ENCODE measurements around the gene RCBTB1. TPM values are rescaled to one million over a fixed set of nuclear protein-coding genes. Genes with fewer than 3 reads are reported as not detected.
"Not testable (repeated sequence)": the region's sequence is repeated elsewhere in the genome, so short reads cannot be mapped to it uniquely, and the experiment has no call there.

The RCBTB1 gene
- total RNA-seq, 1 experiment from 2014 or later: 0.91 TPM

DNA sequence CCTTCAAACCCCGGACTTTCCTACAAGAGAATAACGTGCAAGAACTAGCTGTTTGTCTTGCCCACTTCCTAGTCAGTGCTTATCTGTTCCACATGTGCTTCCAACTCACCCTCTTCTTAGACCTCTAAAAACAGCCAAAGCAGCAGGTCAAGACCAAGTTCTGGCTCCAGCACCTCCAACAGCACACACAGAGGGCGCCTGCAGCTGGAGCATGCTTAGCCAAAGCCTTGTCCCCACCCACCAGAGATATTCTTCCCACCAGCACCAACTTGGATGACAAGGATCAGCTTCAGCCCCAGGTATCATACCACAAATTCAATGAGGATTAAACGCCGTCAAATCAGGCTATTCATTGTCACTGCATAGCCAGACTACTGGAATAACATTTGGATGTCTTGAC, 17.9 kb downstream of the RCBTB1 start:
- DNase-seq (ENCODE audit: low read depth): no peak
- in situ Hi-C loops (cut with HindIII; ENCODE audit: low pct_unique_long_range_greater_than_20kb, low sequenced_read_pairs): no loop called here

GRCh38 chr13:49566461-49566860, 18.9 kb downstream of the RCBTB1 start:
- in situ Hi-C loops (cut with HindIII; ENCODE audit: low pct_unique_long_range_greater_than_20kb, low sequenced_read_pairs): no loop called here
- no peak for DNase-seq (ENCODE audit: low read depth)

- in situ Hi-C loops (cut with HindIII; ENCODE audit: low pct_unique_long_range_greater_than_20kb, low sequenced_read_pairs); DNase-seq (ENCODE audit: low read depth): not testable (repeated sequence)
These were observed 19.9 kb downstream of the RCBTB1 start for GRCh38 chr13:49565461-49565860.

DNA sequence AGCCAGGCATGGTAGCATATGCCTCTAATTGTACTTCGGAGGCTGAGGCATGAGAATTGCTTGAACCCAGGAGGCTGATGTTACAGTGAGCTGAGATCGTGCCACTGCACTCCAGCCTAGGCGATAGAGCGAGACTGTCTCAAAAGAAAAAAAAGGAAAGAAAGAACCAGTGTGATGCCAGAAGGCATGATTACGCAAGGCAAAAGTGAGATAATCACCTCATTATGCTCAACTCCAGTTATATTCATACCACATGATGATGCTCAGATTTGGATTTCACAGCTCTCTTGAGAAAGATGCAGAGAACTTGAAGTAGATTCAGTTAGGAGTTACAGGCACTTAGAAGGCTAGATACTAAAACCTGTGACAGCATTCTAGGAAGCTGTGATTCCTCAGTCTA, 21.8 kb downstream of the RCBTB1 start:
- DNase-seq (ENCODE audit: low read depth): no peak
- in situ Hi-C loops (cut with HindIII; ENCODE audit: low pct_unique_long_range_greater_than_20kb, low sequenced_read_pairs): no loop called here

DNA sequence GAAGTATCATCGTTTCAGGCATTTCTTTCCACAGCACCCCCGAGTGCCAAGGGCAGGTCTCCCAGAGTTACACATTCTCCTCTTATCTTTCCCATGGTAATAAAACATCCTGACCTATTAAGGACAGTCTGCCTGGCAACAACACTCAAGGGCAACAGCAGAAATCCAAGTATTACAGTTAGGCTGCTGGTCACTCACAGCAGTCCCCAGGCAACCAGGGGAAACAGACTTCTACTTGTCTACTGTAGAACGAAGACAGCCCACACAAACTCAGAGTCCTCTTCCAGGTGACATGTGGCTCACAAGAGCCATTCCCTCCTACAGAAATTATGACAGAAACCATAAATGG, 24.3 kb downstream of the RCBTB1 start:
- in situ Hi-C loops (cut with HindIII; ENCODE audit: low pct_unique_long_range_greater_than_20kb, low sequenced_read_pairs): no loop called here
- DNase-seq (ENCODE audit: low read depth): peak; percentile 26

DNA sequence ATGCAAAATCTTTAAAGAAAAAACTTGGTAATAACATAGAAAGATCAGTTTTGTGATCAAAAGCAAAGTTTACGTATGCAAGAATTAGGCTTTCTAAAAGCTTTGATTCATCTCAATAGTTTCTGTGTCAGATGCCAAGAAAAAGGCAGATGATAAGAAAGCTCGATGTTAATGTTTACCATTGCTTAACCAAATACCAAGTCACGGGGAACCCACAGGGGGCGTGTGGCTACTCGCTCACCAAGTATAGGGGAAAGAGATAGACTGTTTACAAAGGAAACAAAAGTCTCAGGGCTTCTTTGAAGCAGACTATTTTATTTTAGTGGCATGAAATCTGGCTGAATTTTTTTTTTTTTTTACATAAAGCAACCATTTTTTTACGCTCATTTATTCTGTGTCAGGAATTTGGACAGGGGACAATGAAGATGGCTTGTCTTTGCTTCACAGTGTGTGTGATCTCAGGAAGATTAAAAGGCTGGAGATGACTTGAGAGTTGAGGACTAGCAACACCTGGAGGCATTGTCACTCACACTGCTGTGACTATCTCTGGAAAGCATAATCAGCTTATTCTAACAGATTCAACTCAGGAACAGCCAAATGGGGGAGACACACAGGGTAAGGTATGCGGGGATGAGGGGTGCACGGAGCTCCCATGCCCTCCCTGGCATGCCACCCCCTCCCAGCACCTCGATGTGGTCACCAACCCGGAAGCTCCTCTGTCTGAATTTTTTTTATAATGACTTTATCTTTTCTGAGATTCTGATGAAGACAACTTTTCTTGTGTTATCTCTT, 24.9 kb downstream of the RCBTB1 start:
- in situ Hi-C loops (cut with HindIII; ENCODE audit: low pct_unique_long_range_greater_than_20kb, low sequenced_read_pairs): no loop called here
- peak; percentile 71 for DNase-seq (ENCODE audit: low read depth)

GRCh38 chr13:49559006-49559405, 26.4 kb downstream of the RCBTB1 start:
- in situ Hi-C loops (cut with HindIII; ENCODE audit: low pct_unique_long_range_greater_than_20kb, low sequenced_read_pairs): no loop called here

DNA sequence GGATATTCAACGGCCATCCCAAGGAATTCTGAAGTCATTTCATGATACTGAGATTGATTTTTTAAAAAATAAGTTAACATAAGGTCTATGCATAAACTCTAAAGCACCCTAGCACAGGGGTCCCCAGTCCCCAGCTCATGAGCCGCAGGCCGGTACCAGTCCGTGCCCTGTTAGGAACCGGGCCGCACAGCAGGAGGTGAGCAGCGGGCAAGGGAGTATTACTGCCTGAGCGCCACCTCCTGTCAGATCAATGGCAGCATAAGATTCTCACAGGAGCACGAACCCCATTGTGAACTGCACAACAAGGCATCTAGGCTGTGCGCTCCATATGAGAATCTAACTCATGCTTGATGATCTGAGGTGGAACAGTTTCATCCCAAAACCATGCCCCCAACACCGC, 31.0 kb downstream of the RCBTB1 start:
- in situ Hi-C loops (cut with HindIII; ENCODE audit: low pct_unique_long_range_greater_than_20kb, low sequenced_read_pairs): no loop called here

More at GRCh38 chr13:49559006-49559405, 26.4 kb downstream of the RCBTB1 start:
- DNase-seq (ENCODE audit: low read depth): no peak

DNA sequence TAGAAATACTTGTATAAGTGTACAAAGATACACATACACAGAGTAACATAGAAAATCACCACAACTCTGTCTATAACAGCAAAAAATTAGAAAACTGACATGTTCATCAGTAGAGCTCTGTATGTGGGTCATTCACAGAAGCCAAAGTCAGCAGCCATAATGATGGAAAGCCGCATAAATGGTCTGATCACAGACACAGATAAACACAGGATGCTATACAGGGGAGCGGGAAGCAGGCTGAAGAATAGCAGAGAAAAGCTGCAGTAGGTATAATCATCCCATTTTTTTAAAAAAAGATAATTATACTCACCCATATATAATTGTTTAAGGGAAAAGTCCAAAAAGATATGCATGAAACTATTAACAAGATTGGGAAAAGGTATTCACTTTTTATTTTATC, 31.5 kb downstream of the RCBTB1 start:
- in situ Hi-C loops (cut with HindIII; ENCODE audit: low pct_unique_long_range_greater_than_20kb, low sequenced_read_pairs): no loop called here

More for the DNA sequence above, 31.0 kb downstream of the RCBTB1 start:
- DNase-seq (ENCODE audit: low read depth): no peak

GRCh38 chr13:49550942-49551644, 34.3 kb downstream of the RCBTB1 start:
- in situ Hi-C loops (cut with HindIII; ENCODE audit: low pct_unique_long_range_greater_than_20kb, low sequenced_read_pairs): no loop called here
- no peak for DNase-seq (ENCODE audit: low read depth)

More for the DNA sequence above, 31.5 kb downstream of the RCBTB1 start:
- no peak for DNase-seq (ENCODE audit: low read depth)

DNA sequence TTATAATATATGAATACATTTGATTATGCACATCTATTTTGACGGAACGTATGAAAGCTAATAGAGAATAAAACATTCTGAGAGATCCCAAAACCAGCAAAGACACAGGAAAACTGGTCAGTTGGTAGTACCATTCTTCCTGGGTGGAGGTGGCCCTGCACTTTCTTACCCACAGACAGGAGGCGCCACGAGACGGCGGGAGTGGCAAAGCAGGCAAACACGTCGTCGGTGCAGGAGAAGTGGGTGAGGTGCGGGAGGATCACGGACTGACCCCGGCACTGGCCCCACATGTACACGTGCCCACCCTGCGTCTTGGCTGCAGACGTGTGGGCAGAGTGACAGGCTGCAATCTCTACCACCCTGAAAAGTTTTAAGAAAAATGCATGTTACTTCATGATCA, 36.1 kb downstream of the RCBTB1 start:
- in situ Hi-C loops (cut with HindIII; ENCODE audit: low pct_unique_long_range_greater_than_20kb, low sequenced_read_pairs): no loop called here
- DNase-seq (ENCODE audit: low read depth): no peak

GRCh38 chr13:49546561-49546960, 38.8 kb downstream of the RCBTB1 start:
- in situ Hi-C loops (cut with HindIII; ENCODE audit: low pct_unique_long_range_greater_than_20kb, low sequenced_read_pairs): no loop called here
- DNase-seq (ENCODE audit: low read depth): no peak

- in situ Hi-C loops (cut with HindIII; ENCODE audit: low pct_unique_long_range_greater_than_20kb, low sequenced_read_pairs): no loop called here
- no peak for DNase-seq (ENCODE audit: low read depth)
These were observed 39.7 kb downstream of the RCBTB1 start for GRCh38 chr13:49545661-49546060.

DNA sequence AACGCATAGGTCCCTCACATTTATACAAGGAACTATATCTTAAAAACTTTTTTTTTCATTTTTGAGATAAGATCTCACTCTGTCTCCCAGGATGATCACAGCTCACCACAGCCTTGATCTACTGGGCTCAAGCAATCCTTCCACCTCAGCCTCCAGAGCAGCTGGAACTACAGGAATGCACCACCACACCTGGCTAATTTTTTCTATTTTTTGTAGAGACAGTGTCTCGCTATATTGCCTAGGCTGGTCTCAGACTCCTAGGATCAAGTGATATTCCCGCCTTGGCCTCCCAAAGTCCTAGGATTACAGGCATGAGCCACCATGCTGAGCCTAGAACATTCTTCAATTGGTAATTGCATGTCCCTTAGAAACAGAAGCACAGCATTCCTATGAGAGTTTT, 41.7 kb downstream of the RCBTB1 start:
- no peak for DNase-seq (ENCODE audit: low read depth)
- in situ Hi-C loops (cut with HindIII; ENCODE audit: low pct_unique_long_range_greater_than_20kb, low sequenced_read_pairs): no loop called here

- DNase-seq (ENCODE audit: low read depth): peak; percentile 38
- in situ Hi-C loops (cut with HindIII; ENCODE audit: low pct_unique_long_range_greater_than_20kb, low sequenced_read_pairs): no loop called here
These were observed 44.8 kb downstream of the RCBTB1 start for GRCh38 chr13:49540552-49540951.

GRCh38 chr13:49539746-49540145, 45.6 kb downstream of the RCBTB1 start:
- no peak for DNase-seq (ENCODE audit: low read depth)
- in situ Hi-C loops (cut with HindIII; ENCODE audit: low pct_unique_long_range_greater_than_20kb, low sequenced_read_pairs): no loop called here

DNA sequence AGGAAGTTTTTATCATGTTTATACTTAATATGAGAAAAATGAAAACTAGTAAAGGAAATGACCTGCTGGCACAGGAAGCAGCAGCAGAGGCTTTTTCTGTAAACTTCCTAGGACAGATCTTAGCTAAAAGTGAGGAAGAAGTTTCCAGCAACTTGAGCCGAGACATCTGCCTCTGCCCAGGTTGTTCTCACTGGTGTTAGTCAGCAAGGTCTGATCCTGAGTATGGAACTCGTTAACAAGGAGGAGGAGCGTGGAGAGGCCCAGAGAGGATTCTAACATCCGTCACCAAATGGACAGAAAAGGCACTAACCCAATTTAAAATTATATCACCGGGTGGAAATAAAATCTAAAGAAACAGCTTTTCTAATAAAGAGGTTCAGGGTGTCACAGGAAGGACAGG, 46.0 kb downstream of the RCBTB1 start:
- DNase-seq (ENCODE audit: low read depth): no peak
- in situ Hi-C loops (cut with HindIII; ENCODE audit: low pct_unique_long_range_greater_than_20kb, low sequenced_read_pairs): no loop called here

- DNase-seq (ENCODE audit: low read depth): no peak
- in situ Hi-C loops (cut with HindIII; ENCODE audit: low pct_unique_long_range_greater_than_20kb, low sequenced_read_pairs): no loop called here
These were observed 47.0 kb downstream of the RCBTB1 start for GRCh38 chr13:49538404-49538803.

DNA sequence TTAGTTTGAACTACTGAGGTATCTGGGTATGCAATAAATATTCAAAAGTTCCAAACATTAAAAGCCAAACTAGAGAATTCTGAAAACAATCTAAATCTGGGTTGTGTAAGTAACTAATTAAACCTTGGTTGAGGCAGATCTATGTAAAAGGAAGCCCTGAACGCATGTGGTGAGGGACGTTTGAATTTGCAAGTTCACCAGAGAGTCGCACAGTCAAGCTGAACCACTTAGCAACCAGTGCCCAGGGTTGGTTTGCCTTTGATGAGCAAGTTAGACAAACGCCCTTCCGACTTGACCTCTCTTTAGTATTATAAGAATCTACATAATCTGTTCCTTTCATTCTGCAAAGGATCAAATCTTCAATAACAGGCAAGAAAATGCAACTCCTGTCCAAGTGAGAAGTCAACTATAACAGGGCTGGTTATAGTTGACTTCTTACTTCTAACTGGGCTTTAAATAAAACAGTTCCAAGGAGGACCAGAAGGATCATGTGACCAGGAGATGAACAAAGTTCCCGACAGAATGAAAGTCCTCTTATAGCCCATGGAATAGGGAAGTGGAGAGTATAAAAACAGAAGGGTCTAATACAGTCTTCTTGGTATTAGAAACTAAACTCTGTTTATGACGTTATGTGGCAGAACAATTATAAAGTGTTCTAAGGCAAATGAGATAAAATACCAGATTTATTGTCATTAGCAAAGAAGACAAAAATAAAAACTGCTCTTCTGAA, 49.0 kb downstream of the RCBTB1 start:
- no peak for DNase-seq (ENCODE audit: low read depth)
- in situ Hi-C loops (cut with HindIII; ENCODE audit: low pct_unique_long_range_greater_than_20kb, low sequenced_read_pairs): no loop called here

All from Caki2 (cell line).